Breast epithelium (tissue), 4 donors: Measurements from ENCODE around the gene ENOSF1. TPM values are rescaled to one million over a fixed set of nuclear protein-coding genes. Genes with fewer than 3 reads are reported as not detected.

Experiments used
- DNase-seq, 2 donors: peaks; one replicate each; pipeline ENCODE4 v3.0.0-alpha.2; 2019; ENCODE audit warnings: low spot score in 2 of 2
- H3K27ac ChIP-seq, 2 donors: fragments of 200-600 bp; sonication (generic) in 1 of 2; one replicate each; pipeline ENCODE4 v1.5.1; 2016 to 2019; ENCODE audit warnings: mild to moderate bottlenecking in 1 of 2
- H3K27me3 ChIP-seq, 2 donors: fragments of 200-600 bp; sonication (generic) in 1 of 2; one replicate each; pipeline versions ENCODE4 v1.5.1 to v1.6.0; 2017 to 2019; ENCODE audit warnings: control low read depth in 1 of 2, mild to moderate bottlenecking in 1 of 2
- H3K36me3 ChIP-seq: fragments of 200-600 bp; one replicate; pipeline ENCODE4 v1.5.1; 2019
- H3K4me1 ChIP-seq, 2 donors: fragments of 200-600 bp; sonication (generic); one replicate each; pipeline ENCODE4 v1.5.1; 2016 to 2019; ENCODE audit warnings: control low read depth in 1 of 2
- H3K4me3 ChIP-seq, 3 donors: fragments of 200-600 bp; sonication (generic); 1 replicate in 2 of 3; 2 replicates in 1 of 3; pipeline ENCODE4 v1.5.1; 2016 to 2019; ENCODE audit warnings: mild to moderate bottlenecking in 3 of 3, moderate library complexity in 2 of 3
- H3K9me3 ChIP-seq, 2 donors: fragments of 200-600 bp; sonication (generic) in 1 of 2; one replicate each; pipeline ENCODE4 v1.5.1; 2016 to 2019; ENCODE audit warnings: control low read depth in 1 of 2
- POLR2A ChIP-seq: fragments of 450-650 bp; IDR thresholded peaks from one replicate; pipeline ENCODE4 v1.6.1; 2016; ENCODE audit warnings: antibody characterized with exemption, mild to moderate bottlenecking, moderate library complexity
- POLR2AphosphoS5 ChIP-seq, 3 donors: sonication (generic); formaldehyde crosslinking; IDR thresholded peaks; one replicate each; pipeline ENCODE4 v1.6.1; 2017; ENCODE audit warnings: antibody characterized with exemption in 3 of 3
- intact Hi-C: fragments of 100-400 bp; cut with DNase I; formaldehyde crosslinking; loops from one replicate; pipeline ENCODE4 v1.15.1; 2023; ENCODE audit warnings: low total_unique reads
- total RNA-seq, 3 donors: library from RNA; depleted of rRNA; stranded (reverse); fragments of >200 nt; gene quantifications; one replicate each; pipeline ENCODE4 v1.1.0, GENCODE V29; 2016
- TF ChIP-seq, protein P1 (sequence below), 3 donors: fragments of 450-650 bp; IDR thresholded peaks; one replicate each; pipeline ENCODE4 v1.5.1; 2016 to 2017; ENCODE audit warnings: antibody characterized with exemption in 3 of 3, mild to moderate bottlenecking in 3 of 3, moderate library complexity in 3 of 3

Gene ENOSF1
- total RNA-seq, 3 donors from 2014 or later: 49.4 to 96.0 (median 90.1) TPM

DNA sequence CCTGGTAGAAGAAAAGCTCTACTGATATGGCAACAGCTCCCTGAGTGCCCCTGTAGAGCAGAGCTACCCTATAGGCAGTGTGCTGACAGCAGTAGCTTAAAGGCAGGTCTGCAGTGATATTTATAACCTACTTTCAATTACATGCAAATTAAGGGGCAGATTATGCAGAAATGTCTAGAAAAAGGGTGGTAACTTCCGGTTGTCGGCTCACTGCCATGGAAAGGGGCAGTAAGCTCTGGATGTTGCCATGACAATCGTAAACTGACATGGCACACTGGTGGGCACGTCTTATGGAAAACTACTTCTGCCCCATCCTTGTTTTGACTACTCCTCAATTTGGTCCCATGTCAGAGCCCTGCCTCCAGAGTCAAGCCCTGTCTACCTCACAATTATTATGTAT lies 57.8 kb downstream of the ENOSF1 start:
- Histone ChIP-seq H3K36me3 (no peaks in the 10 kb centered on the region), H3K9me3 (no peaks in the 10 kb centered on the region), H3K27me3 (no peaks in the 10 kb centered on the region), H3K4me1 (no peaks in the 10 kb centered on the region), H3K4me3 (no peak overlapping the region), H3K27ac (no peak overlapping the region)
- intact Hi-C loops: no loop called here
- no peak for DNase-seq
- TF ChIP-seq, protein P1, sequence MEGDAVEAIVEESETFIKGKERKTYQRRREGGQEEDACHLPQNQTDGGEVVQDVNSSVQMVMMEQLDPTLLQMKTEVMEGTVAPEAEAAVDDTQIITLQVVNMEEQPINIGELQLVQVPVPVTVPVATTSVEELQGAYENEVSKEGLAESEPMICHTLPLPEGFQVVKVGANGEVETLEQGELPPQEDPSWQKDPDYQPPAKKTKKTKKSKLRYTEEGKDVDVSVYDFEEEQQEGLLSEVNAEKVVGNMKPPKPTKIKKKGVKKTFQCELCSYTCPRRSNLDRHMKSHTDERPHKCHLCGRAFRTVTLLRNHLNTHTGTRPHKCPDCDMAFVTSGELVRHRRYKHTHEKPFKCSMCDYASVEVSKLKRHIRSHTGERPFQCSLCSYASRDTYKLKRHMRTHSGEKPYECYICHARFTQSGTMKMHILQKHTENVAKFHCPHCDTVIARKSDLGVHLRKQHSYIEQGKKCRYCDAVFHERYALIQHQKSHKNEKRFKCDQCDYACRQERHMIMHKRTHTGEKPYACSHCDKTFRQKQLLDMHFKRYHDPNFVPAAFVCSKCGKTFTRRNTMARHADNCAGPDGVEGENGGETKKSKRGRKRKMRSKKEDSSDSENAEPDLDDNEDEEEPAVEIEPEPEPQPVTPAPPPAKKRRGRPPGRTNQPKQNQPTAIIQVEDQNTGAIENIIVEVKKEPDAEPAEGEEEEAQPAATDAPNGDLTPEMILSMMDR (IDR thresholded peaks at IDR 0.05): no peak
- no peak for TF ChIP-seq POLR2A

DNA sequence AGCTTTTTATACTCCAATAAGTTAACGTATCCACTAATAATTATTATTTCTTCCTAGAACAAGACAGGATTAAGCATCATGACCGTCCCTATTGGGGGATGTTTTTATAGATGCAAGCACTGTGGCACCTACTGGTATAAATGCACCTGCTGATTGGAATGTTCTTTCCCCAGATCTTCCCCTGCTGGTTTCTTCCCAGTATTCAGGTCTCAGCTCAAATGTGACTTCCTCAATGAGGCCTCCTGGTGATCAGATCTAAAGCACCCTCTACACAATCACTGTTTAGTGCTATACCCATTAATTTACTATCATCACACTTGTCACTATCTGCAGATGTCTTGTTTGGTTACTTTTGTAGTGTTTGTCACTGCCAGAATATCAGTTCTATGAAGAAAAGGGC lies 58.9 kb downstream of the ENOSF1 start:
- Histone ChIP-seq H3K36me3 (no peaks in the 10 kb centered on the region), H3K4me3 (no peak overlapping the region), H3K27ac (no peak overlapping the region), H3K9me3 (no peaks in the 10 kb centered on the region), H3K27me3 (no peaks in the 10 kb centered on the region), H3K4me1 (no peaks in the 10 kb centered on the region)
- TF ChIP-seq POLR2A (no peak), POLR2AphosphoS5 (IDR thresholded peaks at IDR 0.05) (no peak)
- TF ChIP-seq, protein P1 (IDR thresholded peaks at IDR 0.05): no peak
- intact Hi-C loops: no loop called here
- DNase-seq: no peak

DNA sequence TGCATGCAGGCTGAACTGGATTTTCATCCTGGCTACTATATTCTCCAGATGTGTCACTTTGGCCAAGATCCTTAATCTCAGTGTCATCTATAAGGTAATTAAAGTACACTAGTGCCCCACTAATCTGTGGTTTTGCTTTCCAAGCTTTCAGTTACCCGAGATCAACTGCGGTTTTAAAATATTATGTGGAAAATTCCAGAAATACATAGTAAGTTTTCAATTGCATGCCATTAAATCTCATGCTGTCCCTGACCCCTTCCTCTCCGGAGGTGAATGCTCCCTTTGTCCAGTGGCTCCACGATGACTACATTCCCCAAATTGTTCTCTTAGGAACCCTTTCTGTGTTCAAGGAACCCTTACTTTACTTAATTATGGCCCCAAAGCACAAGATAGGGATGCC lies 60.3 kb downstream of the ENOSF1 start:
- H3K4me3 ChIP-seq: no peak overlapping the region
- TF ChIP-seq POLR2AphosphoS5 (IDR thresholded peaks at IDR 0.05): no peak
- TF ChIP-seq, protein P1 (IDR thresholded peaks at IDR 0.05): no peak
- no peak for TF ChIP-seq POLR2A
- H3K27ac ChIP-seq: no peak overlapping the region
- H3K9me3 ChIP-seq: no peaks in the 10 kb centered on the region
- H3K4me1 ChIP-seq: no peaks in the 10 kb centered on the region
- DNase-seq: no peak
- H3K36me3 ChIP-seq: no peaks in the 10 kb centered on the region
- no peaks in the 10 kb centered on the region for H3K27me3 ChIP-seq
- intact Hi-C loops: no loop called here

DNA sequence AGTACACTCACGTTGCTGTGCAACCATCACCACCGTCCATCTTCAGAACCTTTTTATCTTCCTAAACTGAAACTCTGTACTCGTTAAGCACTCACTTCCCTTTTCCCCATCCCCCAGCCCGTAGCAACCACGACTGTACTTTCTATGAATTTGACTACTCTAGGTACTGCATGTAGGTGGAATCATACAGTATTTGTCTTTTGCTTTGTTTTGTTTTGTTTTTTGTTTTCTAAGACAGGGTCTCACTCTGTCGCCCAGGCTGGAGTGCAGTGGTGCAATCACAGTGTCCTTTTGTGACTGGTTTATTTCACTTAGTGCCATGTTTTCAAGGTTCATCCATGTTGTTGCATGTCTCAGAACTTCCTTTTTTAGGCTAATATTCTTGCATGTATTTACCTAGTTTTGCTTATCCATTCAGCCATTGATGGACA lies 62.0 kb downstream of the ENOSF1 start:
- Histone ChIP-seq H3K36me3 (no peaks in the 10 kb centered on the region), H3K27ac (no peak overlapping the region), H3K9me3 (no peaks in the 10 kb centered on the region), H3K4me3 (no peak overlapping the region), H3K27me3 (no peaks in the 10 kb centered on the region), H3K4me1 (no peaks in the 10 kb centered on the region)
- intact Hi-C loops: no loop called here
- DNase-seq: no peak
- no peak for TF ChIP-seq POLR2A
- TF ChIP-seq, protein P1 (IDR thresholded peaks at IDR 0.05): no peak
- no peak for TF ChIP-seq POLR2AphosphoS5 (IDR thresholded peaks at IDR 0.05)

DNA sequence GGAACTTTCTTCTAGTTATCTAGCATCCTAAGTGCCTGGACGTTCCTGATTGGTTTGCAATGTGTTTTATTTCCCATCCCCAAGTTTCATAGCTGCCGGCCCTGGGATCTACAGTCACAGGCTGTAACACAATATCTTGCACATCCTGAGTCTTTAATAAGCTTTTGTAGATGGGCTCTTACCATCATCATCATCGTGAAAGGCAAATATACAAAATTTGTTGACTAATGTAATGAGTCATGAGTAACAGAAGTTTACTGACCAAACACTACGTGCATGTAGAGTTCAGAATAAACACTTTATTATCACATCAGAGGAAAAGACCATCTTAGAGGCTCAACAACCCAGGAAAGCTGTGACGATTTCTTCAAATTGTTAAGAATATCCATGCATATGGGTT lies 63.1 kb downstream of the ENOSF1 start:
- TF ChIP-seq POLR2A (no peak), POLR2AphosphoS5 (IDR thresholded peaks at IDR 0.05) (no peak)
- TF ChIP-seq, protein P1 (IDR thresholded peaks at IDR 0.05): no peak
- Histone ChIP-seq H3K27ac (no peak overlapping the region), H3K27me3 (no peaks in the 10 kb centered on the region), H3K4me1 (no peaks in the 10 kb centered on the region), H3K4me3 (no peak overlapping the region), H3K36me3 (no peaks in the 10 kb centered on the region), H3K9me3 (no peaks in the 10 kb centered on the region)
- intact Hi-C loops: no loop called here
- no peak for DNase-seq
